H1 (cell line): ENCODE measurements around the gene ACOT7. TPM values are rescaled to one million over a fixed set of nuclear protein-coding genes. Genes with fewer than 3 reads are reported as not detected.

Experiments used
- CBX8 ChIP-seq: fragments of 300-800, 300-1000 bp; sonication (generic); IDR thresholded peaks from 2 replicates; pipeline ENCODE4 v1.7.1; 2016; ENCODE audit warnings: low read depth, low read length, borderline replicate concordance
- CHD1 ChIP-seq: IDR thresholded peaks from 2 replicates; pipeline ENCODE4 v1.6.1; 2012; ENCODE audit warnings: low read depth, low read length, improper control_type of control experiment
- CTCF ChIP-seq, 3 experiments: IDR thresholded peaks; 1 replicate in 2 of 3; 2 replicates in 1 of 3; pipeline versions ENCODE4 v1.5.1 to v1.6.1; 2011; ENCODE audit warnings: low read length in 3 of 3, mild to moderate bottlenecking in 3 of 3, inconsistent platforms in 2 of 3, low read depth in 1 of 3, moderate library complexity in 1 of 3; ENCODE audit not compliant: insufficient read depth in 1 of 3; ENCODE audit errors: control extremely low read depth in 1 of 3
- E2F6 ChIP-seq: IDR thresholded peaks from 2 replicates; pipeline ENCODE4 v1.6.1; 2012; ENCODE audit warnings: inconsistent platforms
- EZH2 ChIP-seq: fragments of 200-600 bp; sonication (generic); IDR thresholded peaks from 2 replicates; pipeline ENCODE4 v1.7.1; 2012; ENCODE audit warnings: low read depth, mild to moderate bottlenecking, moderate library complexity, low read length, inconsistent platforms; ENCODE audit not compliant: severe bottlenecking
- GABPA ChIP-seq: IDR thresholded peaks from 2 replicates; pipeline ENCODE4 v1.6.1; 2011; ENCODE audit warnings: mild to moderate bottlenecking, low read length, moderate library complexity, borderline replicate concordance; ENCODE audit not compliant: insufficient read depth
- JUND ChIP-seq: IDR thresholded peaks from 2 replicates; pipeline ENCODE4 v1.6.1; 2011; ENCODE audit warnings: mild to moderate bottlenecking, improper control_type of control experiment, low read length
- KDM5A ChIP-seq: fragments of 200-600 bp; IDR thresholded peaks from 2 replicates; pipeline ENCODE4 v1.7.1; 2012; ENCODE audit warnings: mild to moderate bottlenecking, low read length, inconsistent platforms, mixed read lengths
- MAX ChIP-seq: IDR thresholded peaks from 2 replicates; pipeline ENCODE4 v1.6.1; 2012; ENCODE audit warnings: inconsistent platforms
- NANOG ChIP-seq: IDR thresholded peaks from 2 replicates; pipeline ENCODE4 v1.6.1; 2011; ENCODE audit warnings: low read length, low read depth, mild to moderate bottlenecking, inconsistent platforms; ENCODE audit not compliant: insufficient read depth, poor library complexity, severe bottlenecking
- NRF1 ChIP-seq: IDR thresholded peaks from 2 replicates; pipeline ENCODE4 v1.6.1; 2011; ENCODE audit warnings: mild to moderate bottlenecking, low read depth, low read length, improper control_type of control experiment
- POLR2A ChIP-seq, 2 experiments: IDR thresholded peaks; 1 replicate in 1 of 2; 2 replicates in 1 of 2; pipeline ENCODE4 v1.6.1; 2011; ENCODE audit warnings: low read depth in 2 of 2, low read length in 2 of 2, mild to moderate bottlenecking in 2 of 2; ENCODE audit errors: control extremely low read depth in 1 of 2
- POU5F1 ChIP-seq: IDR thresholded peaks from 2 replicates; pipeline ENCODE4 v1.6.1; 2011; ENCODE audit warnings: low read depth, mild to moderate bottlenecking, low read length, moderate library complexity
- RXRA ChIP-seq: IDR thresholded peaks from 2 replicates; pipeline ENCODE4 v1.6.1; 2011; ENCODE audit warnings: low read depth, mild to moderate bottlenecking, low read length, moderate library complexity; ENCODE audit not compliant: insufficient read depth
- SAP30 ChIP-seq: fragments of 300-600 bp; sonication (generic); IDR thresholded peaks from 2 replicates; pipeline ENCODE4 v1.7.1; 2012; ENCODE audit warnings: low read length, moderate library complexity, mild to moderate bottlenecking, inconsistent platforms; ENCODE audit not compliant: insufficient read depth, insufficient replicate concordance
- SIN3A ChIP-seq, 2 experiments: IDR thresholded peaks in 1 of 2; conservative IDR thresholded peaks in 1 of 2; 2 replicates each; pipeline ENCODE4 v1.6.1; 2011 to 2012; ENCODE audit warnings: low read length in 2 of 2, improper control_type of control experiment in 1 of 2, low read depth in 1 of 2, mild to moderate bottlenecking in 1 of 2
- SP2 ChIP-seq: IDR thresholded peaks from 2 replicates; pipeline ENCODE4 v1.6.1; 2012; ENCODE audit warnings: mild to moderate bottlenecking, low read length, inconsistent platforms
- SUZ12 ChIP-seq: fragments of 200-600 bp; sonication (generic); IDR thresholded peaks from 2 replicates; pipeline ENCODE4 v1.6.1; 2012; ENCODE audit warnings: mild to moderate bottlenecking, inconsistent platforms, low read length, moderate library complexity, mixed read lengths
- TAF1 ChIP-seq: IDR thresholded peaks from 2 replicates; pipeline ENCODE4 v1.6.1; 2011; ENCODE audit warnings: mild to moderate bottlenecking, low read depth, low read length
- TBP ChIP-seq: IDR thresholded peaks from 2 replicates; pipeline ENCODE4 v1.6.1; 2011; ENCODE audit warnings: low read depth, low read length, improper control_type of control experiment
- ZNF274 ChIP-seq: IDR thresholded peaks from 2 replicates; pipeline ENCODE4 v1.7.0; 2012; ENCODE audit warnings: low read length, borderline replicate concordance; ENCODE audit errors: extremely low read depth
- polyA plus RNA-seq, 7 experiments: library from polyadenylated mRNA; depleted of rRNA in 3 of 7; stranded (reverse) in 5 of 7; unstranded in 2 of 7; fragments of >200 nt in 5 of 7; fragments of 200-250 nt in 2 of 7; gene quantifications; 1 replicate in 5 of 7; 2 replicates in 1 of 7; 4 replicates in 1 of 7; pipeline versions ENCODE4 v1.2.1 to v1.2.3, GENCODE V29; 2011 to 2013; ENCODE audit warnings: missing spikeins in 2 of 7, mixed read lengths in 2 of 7
- total RNA-seq: library from RNA; stranded (reverse); fragmentation: NEBNext Ultra II Directional; extraction: Animal tissue kit (Norgen Biotek cat#: 25700); gene quantifications from 2 replicates; pipeline ENCODE4 v1.2.1, GENCODE V29; 2021

ACOT7 gene
- total and polyA plus RNA-seq, 2 of the 8 experiments (the other 6 are each of a cell fraction or from before 2014, with no cell fraction given) = 151 to 214 TPM

GRCh38 chr1:6239213-6239752 is 154.3 kb downstream of the ACOT7 start (continued):
- TF ChIP-seq ZNF274 (no peak), RXRA (no peak), EZH2 (no peak), CTCF (IDR thresholded peaks at IDR 0.05; ENCODE audit: control extremely low read depth in 1 of 3, insufficient read depth in 1 of 3, low read depth in 1 of 3, low read length in 3 of 3) (no peak), SAP30 (no peak), SUZ12 (no peak), SP2 (no peak), JUND (no peak), E2F6 (peak; percentile 11; the same call in 1 of the 2 replicates), SIN3A (conservative IDR thresholded peaks at IDR 0.05 in 1 of 2, IDR thresholded peaks at IDR 0.05 in 1 of 2; ENCODE audit: low read depth in 1 of 2, low read length in 2 of 2) (peak in 1 of 2 experiments; percentile 56; a peak in 1 of 4 replicates), NANOG (no peak), NRF1 (no peak), GABPA (no peak), TAF1 (peak; percentile 27; the same call in 1 of the 2 replicates), MAX (no peak), POU5F1 (peak; percentile 85; the same call in 1 of the 2 replicates), TBP (peak; percentile 52; the same call in 1 of the 2 replicates), CBX8 (no peak), CHD1 (no peak), POLR2A (IDR thresholded peaks at IDR 0.05; ENCODE audit: control extremely low read depth in 1 of 2, low read depth in 2 of 2, low read length in 2 of 2) (0 out of 3 replicates have a peak, but pooled peaks of 1 of the 2 experiments have one; percentile 19), KDM5A (no peak)
